Measurements from ENCODE around the gene RPS19.

- TF ChIP-seq POLR2AphosphoS5 (IDR thresholded peaks at IDR 0.05) (no peak), EP300 (IDR thresholded peaks at IDR 0.05) (no peak)
- TF ChIP-seq, protein P1, sequence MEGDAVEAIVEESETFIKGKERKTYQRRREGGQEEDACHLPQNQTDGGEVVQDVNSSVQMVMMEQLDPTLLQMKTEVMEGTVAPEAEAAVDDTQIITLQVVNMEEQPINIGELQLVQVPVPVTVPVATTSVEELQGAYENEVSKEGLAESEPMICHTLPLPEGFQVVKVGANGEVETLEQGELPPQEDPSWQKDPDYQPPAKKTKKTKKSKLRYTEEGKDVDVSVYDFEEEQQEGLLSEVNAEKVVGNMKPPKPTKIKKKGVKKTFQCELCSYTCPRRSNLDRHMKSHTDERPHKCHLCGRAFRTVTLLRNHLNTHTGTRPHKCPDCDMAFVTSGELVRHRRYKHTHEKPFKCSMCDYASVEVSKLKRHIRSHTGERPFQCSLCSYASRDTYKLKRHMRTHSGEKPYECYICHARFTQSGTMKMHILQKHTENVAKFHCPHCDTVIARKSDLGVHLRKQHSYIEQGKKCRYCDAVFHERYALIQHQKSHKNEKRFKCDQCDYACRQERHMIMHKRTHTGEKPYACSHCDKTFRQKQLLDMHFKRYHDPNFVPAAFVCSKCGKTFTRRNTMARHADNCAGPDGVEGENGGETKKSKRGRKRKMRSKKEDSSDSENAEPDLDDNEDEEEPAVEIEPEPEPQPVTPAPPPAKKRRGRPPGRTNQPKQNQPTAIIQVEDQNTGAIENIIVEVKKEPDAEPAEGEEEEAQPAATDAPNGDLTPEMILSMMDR (IDR thresholded peaks at IDR 0.05) = no peak
Observed at GRCh38 chr19:41892173-41892902, 32.3 kb downstream of the RPS19 start.

All from esophagus muscularis mucosa (tissue), 4 donors.